Ovary (tissue), 10 donors: ENCODE measurements around the gene EIF3F. TPM values are rescaled to one million over a fixed set of nuclear protein-coding genes. Genes with fewer than 3 reads are reported as not detected.

Source experiments
- DNase-seq, 5 donors: peaks; one replicate each; pipeline ENCODE4 v3.0.0-alpha.2; 2019 to 2020
- H3K27ac ChIP-seq, 2 donors: fragments of 200-600 bp; one replicate each; pipeline versions ENCODE4 v1.5.1 to v1.8.0; 2019 to 2022
- H3K27me3 ChIP-seq: fragments of 200-600 bp; one replicate; pipeline ENCODE4 v1.8.0; 2022
- H3K36me3 ChIP-seq: fragments of 200-600 bp; sonication (generic); one replicate; pipeline ENCODE4 v1.5.1; 2019
- H3K4me1 ChIP-seq: one replicate; pipeline ENCODE4 v1.8.1; 2013; ENCODE audit warnings: mild to moderate bottlenecking, moderate library complexity; ENCODE audit not compliant: insufficient read depth
- H3K4me3 ChIP-seq: fragments of 200-600 bp; sonication (generic); one replicate; pipeline ENCODE4 v1.5.1; 2017
- H3K9me3 ChIP-seq, 2 donors: fragments of 200-600 bp in 1 of 2; sonication (generic) in 1 of 2; one replicate each; pipeline versions ENCODE4 v1.5.1 to v1.8.1; 2013 to 2019; ENCODE audit warnings: mild to moderate bottlenecking in 1 of 2, moderate library complexity in 1 of 2
- CTCF ChIP-seq, 3 donors: fragments of 450-650 bp in 2 of 3; fragments of 200-600 bp in 1 of 3; IDR thresholded peaks; one replicate each; pipeline versions ENCODE4 v1.5.1 to v1.8.0; 2016 to 2022; ENCODE audit warnings: antibody characterized with exemption in 3 of 3, mild to moderate bottlenecking in 1 of 3
- EP300 ChIP-seq: sonication (generic); formaldehyde crosslinking; IDR thresholded peaks from one replicate; pipeline ENCODE4 v1.6.1; 2017; ENCODE audit warnings: antibody characterized with exemption
- POLR2A ChIP-seq: fragments of 450-650 bp; IDR thresholded peaks from one replicate; pipeline ENCODE4 v1.6.1; 2017; ENCODE audit warnings: antibody characterized with exemption, mild to moderate bottlenecking, moderate library complexity
- WGBS, 3 donors: extraction: QIAGEN DNeasy Blood & Tissue Kit in 1 of 3; methylation state at CpG; one replicate each; pipeline versions ENCODE4 v1.1.5 to v1.1.7; 2013 to 2017; 5-methylcytosine and 5-hydroxymethylcytosine counted together
- intact Hi-C, 4 donors: fragments of 100-400 bp; cut with DNase I; formaldehyde crosslinking; loops; one replicate each; pipeline versions ENCODE4 v1.11.0 to v1.15.1; 2022 to 2023
- long read RNA-seq, 3 donors: library from polyadenylated mRNA in 2 of 3; unstranded in 2 of 3; transcript quantifications; one replicate each; pipeline ENCODE4 v2.0.0 and lab custom pipeline, GENCODE V29; 2021 to 2026
- polyA plus RNA-seq, 2 donors: library from polyadenylated mRNA; stranded (reverse); fragments of 200-250 nt in 1 of 2; fragments of 350-450 nt in 1 of 2; fragmentation: Illumina TruSeq in 1 of 2; extraction: RNeasy Lipid Tissue Mini Kit (QIAGEN cat#74804) in 1 of 2; gene quantifications; one replicate each; pipeline ENCODE4 v1.2.3, GENCODE V29; 2013 to 2014
- total RNA-seq, 7 donors: library from RNA; depleted of rRNA in 2 of 7; stranded (reverse); fragments of >200 nt in 2 of 7; fragmentation: NEBNext Ultra II Directional in 3 of 7; extraction: Animal tissue kit (Norgen Biotek cat#: 25700) in 3 of 7; gene quantifications; one replicate each; pipeline versions ENCODE4 v1.1.0 to v1.2.4, GENCODE V29; 2016 to 2023
- donor health status: DM: no; HTN: no; CAD: no; lungs with moderate emphysema.
- donor health status: DM: no; HTN: no; CAD: no.
- donor health status: Bipolar disorder and iron deficiency.
- donor health status: DM: yes; HTN: yes; CAD: no.
- donor health status: DM: no; HTN: no; CAD: no.
- donor health status: DM: yes; HTN: yes; CAD: no.

Gene EIF3F
- total RNA-seq (100 to 1,000 TPM; 235 to 459 (median 309) TPM), polyA plus RNA-seq (100 to 1,000 TPM; 497 to 764 TPM)
- long read RNA-seq, donor 1, transcript EIF3F-201 (8 exons, 1,254 nt): major isoform, 1,761 of 1,817 reads
- long read RNA-seq, donor 1, transcript EIF3F-205 (7 exons, 1,072 nt): minor isoform, 13 of 1,817 reads
- long read RNA-seq, donor 1, partial matches to known transcripts: 15 of 1,817 reads
- long read RNA-seq, donor 1, other reads (novel, unspliced or antisense): 28 of 1,817 reads
- long read RNA-seq, donor 2, transcript EIF3F-201 (8 exons, 1,254 nt): major isoform, 156 of 171 reads
- long read RNA-seq, donor 2, partial matches to known transcripts: 12 of 171 reads
- long read RNA-seq, donor 2, other reads (novel, unspliced or antisense): 0 of 171 reads
- long read RNA-seq, donor 3, transcript EIF3F-201 (8 exons, 1,254 nt): major isoform, 372 of 388 reads
- long read RNA-seq, donor 3, partial matches to known transcripts: 7 of 388 reads
- long read RNA-seq, donor 3, other reads (novel, unspliced or antisense): 7 of 388 reads

GRCh38 chr11:7986768-7987559 is at the start of gene EIF3F:
TSS of gene EIF3F (plus strand) at chr11:7987337. CDS start at chr11:7987353, 16 bp downstream.
- H3K36me3 ChIP-seq: no peaks in the 10 kb centered on the region
- peak within 1 kb of the TSS; percentile 87 for H3K4me3 ChIP-seq
- H3K9me3 ChIP-seq: no peaks in the 10 kb centered on the region
- no peaks in the 10 kb centered on the region for H3K27me3 ChIP-seq
- intact Hi-C loops: loop anchor here in 2 of 4 donors (5.0 kb wide), 2 partner anchors 90 to 95 kb away; no protein-coding TSS in a partner anchor
- peak; percentile 81 to 92 (median 88) for DNase-seq
- peak within 1 kb of the TSS in 1 of 2 donors; percentile 64 for H3K27ac ChIP-seq
- peaks cover 6% of the 10 kb centered on the region for H3K4me1 ChIP-seq
- TF ChIP-seq EP300 (no peak), POLR2A (no peak), CTCF (IDR thresholded peaks at IDR 0.05) (peak; percentile 81 to 86 (median 85))
- WGBS, 3 donors: 0 to 1% (median 1%) methylated on average over 47 of the region's 47 CpGs

GRCh38 chr11:7941146-7941545 is 46.0 kb upstream of the EIF3F start:
- no peaks in the 10 kb centered on the region for H3K9me3 ChIP-seq
- 38 to 71% (median 53%) methylated on average over 5 of the region's 5 CpGs for WGBS, 3 donors
- intact Hi-C loops: no loop called here

GRCh38 chr11:7941608-7942007 is 45.5 kb upstream of the EIF3F start, which contains the start of gene OR10A3:
TSS of gene OR10A3 (minus strand) at chr11:7941708. CDS start at chr11:7939520, 2,188 bp downstream.
- no peaks in the 10 kb centered on the region for H3K4me1 ChIP-seq
- no peak within 1 kb of the TSS for H3K27ac ChIP-seq
- no peaks in the 10 kb centered on the region for H3K9me3 ChIP-seq
- WGBS, 3 donors: 84 to 86% (median 85%) methylated on average over 2 of the region's 2 CpGs
- intact Hi-C loops: no loop called here
- H3K4me3 ChIP-seq: no peak within 1 kb of the TSS
- TF ChIP-seq POLR2A: no peak
- TF ChIP-seq EP300: no peak
- TF ChIP-seq CTCF (IDR thresholded peaks at IDR 0.05): no peak
- DNase-seq: no peak
- H3K27me3 ChIP-seq: no peaks in the 10 kb centered on the region
- H3K36me3 ChIP-seq: no peaks in the 10 kb centered on the region

More at GRCh38 chr11:7941146-7941545, 46.0 kb upstream of the EIF3F start:
- TF ChIP-seq CTCF (IDR thresholded peaks at IDR 0.05) (no peak), EP300 (no peak), POLR2A (no peak)
- no peak overlapping the region for H3K4me3 ChIP-seq
- H3K36me3 ChIP-seq: no peaks in the 10 kb centered on the region
- DNase-seq: no peak
- no peak overlapping the region for H3K27ac ChIP-seq
- H3K4me1 ChIP-seq: no peaks in the 10 kb centered on the region
- H3K27me3 ChIP-seq: no peaks in the 10 kb centered on the region

GRCh38 chr11:7944123-7944522 is 43.0 kb upstream of the EIF3F start:
- 82 to 91% (median 85%) methylated on average over 2 of the region's 2 CpGs for WGBS, 3 donors
- H3K36me3 ChIP-seq: no peaks in the 10 kb centered on the region
- intact Hi-C loops: no loop called here
- no peaks in the 10 kb centered on the region for H3K27me3 ChIP-seq
- no peaks in the 10 kb centered on the region for H3K4me1 ChIP-seq
- no peak overlapping the region for H3K27ac ChIP-seq
- TF ChIP-seq POLR2A: no peak
- no peak for TF ChIP-seq EP300
- TF ChIP-seq CTCF (IDR thresholded peaks at IDR 0.05): no peak
- DNase-seq: no peak
- no peak overlapping the region for H3K4me3 ChIP-seq
- H3K9me3 ChIP-seq: no peaks in the 10 kb centered on the region
